Spleen (tissue), 11 donors: ENCODE results near the gene ARHGAP30. TPM values are rescaled to one million over a fixed set of nuclear protein-coding genes. Genes with fewer than 3 reads are reported as not detected.

Experiments used
- DNase-seq: peaks from one replicate; pipeline ENCODE4 v3.0.0-alpha.2; 2020
- H3K27ac ChIP-seq, 8 donors: fragments of 200-600 bp; sonication (generic) in 7 of 8; 1 replicate in 4 of 8; 2 replicates in 4 of 8; pipeline versions ENCODE4 v1.5.0 to v1.8.0; 2016 to 2021; ENCODE audit warnings: inconsistent platforms in 4 of 8, mild to moderate bottlenecking in 4 of 8, moderate library complexity in 1 of 8
- H3K27me3 ChIP-seq, 7 donors: fragments of 200-600 bp; sonication (generic) in 6 of 7; replicated peaks in 1 of 7; 1 replicate in 4 of 7; 2 replicates in 3 of 7; pipeline versions ENCODE4 v1.5.0 to v1.8.0; 2016 to 2021; ENCODE audit warnings: inconsistent platforms in 3 of 7, mild to moderate bottlenecking in 1 of 7
- H3K36me3 ChIP-seq, 6 donors: fragments of 200-600 bp; sonication (generic) in 5 of 6; 1 replicate in 4 of 6; 2 replicates in 2 of 6; pipeline versions ENCODE4 v1.5.0 to v1.8.0; 2016 to 2021; ENCODE audit warnings: inconsistent platforms in 2 of 6
- H3K4me1 ChIP-seq, 6 donors: fragments of 200-600 bp; sonication (generic) in 5 of 6; 1 replicate in 3 of 6; 2 replicates in 3 of 6; pipeline versions ENCODE4 v1.5.0 to v1.8.0; 2016 to 2021; ENCODE audit warnings: inconsistent platforms in 3 of 6
- H3K4me3 ChIP-seq, 8 donors: fragments of 200-600 bp; sonication (generic) in 7 of 8; 1 replicate in 4 of 8; 2 replicates in 4 of 8; pipeline versions ENCODE4 v1.5.0 to v1.8.0; 2016 to 2021; ENCODE audit warnings: inconsistent platforms in 4 of 8, mild to moderate bottlenecking in 4 of 8, moderate library complexity in 2 of 8
- H3K9me3 ChIP-seq, 8 donors: fragments of 200-600 bp; sonication (generic) in 7 of 8; 1 replicate in 4 of 8; 2 replicates in 4 of 8; pipeline versions ENCODE4 v1.5.0 to v1.8.0; 2016 to 2021; ENCODE audit warnings: inconsistent platforms in 4 of 8
- CTCF ChIP-seq, 11 experiments: fragments of 200-600 bp in 7 of 11; fragments of 450-650 bp in 4 of 11; sonication (generic) in 4 of 11; IDR thresholded peaks in 8 of 11; conservative IDR thresholded peaks in 3 of 11; 1 replicate in 7 of 11; 2 replicates in 4 of 11; pipeline versions ENCODE4 v1.4.0 to v1.8.0; 2016 to 2021; ENCODE audit warnings: antibody characterized with exemption in 11 of 11, inconsistent platforms in 4 of 11, mild to moderate bottlenecking in 1 of 11
- POLR2A ChIP-seq, 3 donors: fragments of 450-650 bp; IDR thresholded peaks; one replicate each; pipeline ENCODE4 v1.5.1; 2017; ENCODE audit warnings: antibody characterized with exemption in 3 of 3, mild to moderate bottlenecking in 1 of 3
- POLR2AphosphoS5 ChIP-seq, 3 donors: sonication (generic); formaldehyde crosslinking; IDR thresholded peaks; one replicate each; pipeline ENCODE4 v1.5.1; 2017; ENCODE audit warnings: antibody characterized with exemption in 3 of 3
- WGBS, 5 donors: extraction: QIAGEN DNeasy Blood & Tissue Kit in 3 of 5; methylation state at CpG; one replicate each; pipeline versions ENCODE4 v1.1.5 to v1.1.7; 2013 to 2018; 5-methylcytosine and 5-hydroxymethylcytosine counted together
- intact Hi-C: fragments of 100-400 bp; cut with DNase I; formaldehyde crosslinking; loops from one replicate; pipeline ENCODE4 v1.15.0; 2023; ENCODE audit warnings: low total_unique reads
- polyA plus RNA-seq, 3 donors: library from polyadenylated mRNA; stranded (reverse); fragments of 200-250 nt; gene quantifications; one replicate each; pipeline ENCODE4 v1.2.1, GENCODE V29; 2013
- total RNA-seq, 7 donors: library from RNA; depleted of rRNA in 3 of 7; stranded (reverse); fragments of >200 nt in 3 of 7; fragmentation: NEBNext Ultra II Directional in 4 of 7; extraction: Animal tissue kit (Norgen Biotek cat#: 25700) in 4 of 7; gene quantifications; one replicate each; pipeline versions ENCODE4 v1.1.0 to v1.2.1, GENCODE V29; 2016 to 2021
- donor health status: healthy with polysubstance abuse.
- donor health status: DM: no; HTN: no; CAD: no; lungs with moderate emphysema.
- donor health status: DM: no; HTN: no; CAD: no.
- donor health status: Bipolar disorder and iron deficiency.
- donor health status: healthy.
- donor health status: DM: no; HTN: no; CAD: no.
- donor health status: DM: yes; HTN: yes; CAD: no.

ARHGAP30 gene
- total and polyA plus RNA-seq, 10 donors, result 28.8 to 145 (median 120) TPM

GRCh38 chr1:161051219-161051618, 18.5 kb downstream of the ARHGAP30 start:
- no peak for DNase-seq
- Histone ChIP-seq H3K27ac (peak overlapping the region in 1 of 8 donors; percentile 30), H3K27me3 (no peaks in the 10 kb centered on the region), H3K36me3 (peaks cover 8 to 90% (median 78%) of the 10 kb centered on the region in 6 donors), H3K9me3 (no peaks in the 10 kb centered on the region), H3K4me3 (no peak overlapping the region), H3K4me1 (peaks cover 0 to 52% (median 16%) of the 10 kb centered on the region in 6 donors)
- 92 to 98% (median 94%) methylated on average over 10 of the region's 10 CpGs for WGBS, 5 donors
- intact Hi-C loops, result no loop called here
- TF ChIP-seq POLR2AphosphoS5 (IDR thresholded peaks at IDR 0.05), result peak in 2 of 3 donors; percentile 14 to 61
- no peak for TF ChIP-seq POLR2A (IDR thresholded peaks at IDR 0.05)
- no peak for TF ChIP-seq CTCF (IDR thresholded peaks at IDR 0.05 in 8 of 11, conservative IDR thresholded peaks at IDR 0.05 in 3 of 11)

GRCh38 chr1:161048949-161049722, 20.6 kb downstream of the ARHGAP30 start:
- TF ChIP-seq POLR2AphosphoS5 (IDR thresholded peaks at IDR 0.05) (peak; percentile 4 to 70 (median 32)), CTCF (IDR thresholded peaks at IDR 0.05 in 8 of 11, conservative IDR thresholded peaks at IDR 0.05 in 3 of 11) (no peak)
- Histone ChIP-seq H3K27me3 (no peaks in the 10 kb centered on the region), H3K4me3 (no peak overlapping the region), H3K27ac (peak overlapping the region in 7 of 8 donors; percentile 8 to 98 (median 43)), H3K36me3 (peaks cover 6 to 71% (median 64%) of the 10 kb centered on the region in 6 donors), H3K9me3 (no peaks in the 10 kb centered on the region), H3K4me1 (peaks cover 5 to 57% (median 21%) of the 10 kb centered on the region in 6 donors)
- intact Hi-C loops, result loop anchor here (10.0 kb wide), 1 partner anchor 46 kb away; the partner anchor contains the start of gene KLHDC9
- WGBS, 5 donors, result 94 to 100% (median 100%) methylated on average over 4 to 5 of the region's 5 CpGs
- DNase-seq, result no peak

GRCh38 chr1:161047436-161048420, 22.0 kb downstream of the ARHGAP30 start:
- peaks cover 2 to 68% (median 55%) of the 10 kb centered on the region in 6 donors for H3K36me3 ChIP-seq
- no peak for DNase-seq
- H3K27ac ChIP-seq, result peak overlapping the region; percentile 29 to 99 (median 98)
- TF ChIP-seq CTCF (IDR thresholded peaks at IDR 0.05 in 8 of 11, conservative IDR thresholded peaks at IDR 0.05 in 3 of 11), result no peak
- TF ChIP-seq POLR2AphosphoS5 (IDR thresholded peaks at IDR 0.05), result peak in 2 of 3 donors; percentile 46 to 74
- WGBS, 5 donors, result 94 to 99% (median 96%) methylated on average over 14 to 18 of the region's 18 CpGs
- no peaks in the 10 kb centered on the region for H3K27me3 ChIP-seq
- H3K4me1 ChIP-seq, result peaks cover 18 to 71% (median 35%) of the 10 kb centered on the region in 6 donors
- intact Hi-C loops, result loop anchor here (10.0 kb wide), 1 partner anchor 47 kb away; the partner anchor contains the start of gene KLHDC9
- H3K4me3 ChIP-seq, result peak overlapping the region in 1 of 8 donors; percentile 91
- H3K9me3 ChIP-seq, result no peaks in the 10 kb centered on the region
